Effector CD4-positive, alpha-beta T cell (primary cell): ENCODE measurements around the gene KIDINS220.

Source experiments
- DNase-seq: peaks from one replicate; pipeline ENCODE4 v3.0.0-alpha.2; 2020

KIDINS220 gene

DNA sequence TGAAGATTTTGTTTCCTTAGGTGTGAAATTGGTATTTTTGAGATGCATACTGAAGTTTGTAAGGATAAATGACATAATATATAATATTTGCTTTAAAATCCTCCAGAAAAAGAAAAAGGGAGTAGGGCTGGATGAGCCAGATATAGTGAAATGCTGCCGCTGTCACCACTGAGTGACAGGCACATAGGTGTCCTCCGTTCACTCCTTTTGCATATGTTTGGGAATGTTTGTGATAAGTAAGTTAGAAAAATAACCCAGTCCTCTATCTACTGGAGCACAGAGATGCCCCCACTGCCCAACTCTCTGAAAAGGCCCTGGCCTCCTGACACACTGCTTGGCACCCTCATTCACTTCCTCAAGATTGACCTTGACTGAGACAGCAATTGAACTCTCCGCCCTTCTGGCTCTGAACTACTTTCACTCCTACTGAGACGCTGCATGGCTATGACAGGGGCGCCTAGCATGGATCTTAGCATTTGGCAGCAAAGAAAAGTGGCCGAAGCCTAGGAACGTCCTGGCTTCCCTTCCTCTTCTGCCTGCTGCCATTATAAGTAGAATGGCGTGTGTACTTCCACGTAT, 145.5 kb downstream of the KIDINS220 start:
- DNase-seq, result no peak

- peak; percentile 75 for DNase-seq
Measured at GRCh38 chr2:8685697-8686358, 151.6 kb downstream of the KIDINS220 start.

DNA sequence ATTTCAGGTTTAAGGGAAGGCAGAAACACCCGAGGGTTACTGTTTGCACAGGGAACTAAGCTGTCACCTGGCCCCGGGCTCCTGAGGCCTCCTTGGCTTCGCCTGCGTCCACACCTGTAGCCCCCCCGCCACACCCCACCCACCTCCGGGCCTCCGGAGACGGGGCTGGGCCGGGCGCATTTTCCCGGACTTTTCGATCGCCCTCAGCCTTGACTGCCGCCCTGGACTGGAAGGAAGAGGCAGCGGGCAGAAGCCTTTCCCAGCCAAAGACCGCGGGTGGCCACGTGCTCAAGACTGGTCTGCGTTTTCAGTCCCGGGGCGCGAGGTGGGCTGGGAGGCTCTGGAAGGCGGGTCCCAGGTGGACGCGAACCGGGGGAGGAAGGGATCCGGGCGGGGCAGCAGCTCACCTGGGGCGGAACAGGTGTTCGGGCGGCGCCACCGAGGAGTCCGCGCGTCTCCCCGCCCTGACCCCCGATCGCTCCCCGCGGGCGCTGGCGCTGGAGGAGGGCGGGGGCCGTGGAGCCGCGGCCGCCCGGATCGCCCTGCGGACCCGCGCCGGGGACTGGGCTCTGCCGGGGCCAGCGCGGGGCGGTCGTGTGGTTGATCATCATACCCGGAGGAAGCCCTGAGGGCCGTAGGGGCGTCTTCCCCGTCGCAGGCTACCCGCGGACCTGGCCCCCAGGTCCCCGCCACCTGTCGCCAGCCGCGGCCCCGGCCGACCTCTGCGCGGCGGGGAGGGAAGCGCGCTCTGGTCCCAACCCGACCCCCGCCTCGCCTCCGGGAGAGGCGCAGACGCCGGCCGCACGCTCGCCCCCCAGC, 152.3 kb downstream of the KIDINS220 start:
- DNase-seq, result no peak

- DNase-seq, result peak; percentile 30
Measured at GRCh38 chr2:8684540-8684877, 152.9 kb downstream of the KIDINS220 start.

DNA sequence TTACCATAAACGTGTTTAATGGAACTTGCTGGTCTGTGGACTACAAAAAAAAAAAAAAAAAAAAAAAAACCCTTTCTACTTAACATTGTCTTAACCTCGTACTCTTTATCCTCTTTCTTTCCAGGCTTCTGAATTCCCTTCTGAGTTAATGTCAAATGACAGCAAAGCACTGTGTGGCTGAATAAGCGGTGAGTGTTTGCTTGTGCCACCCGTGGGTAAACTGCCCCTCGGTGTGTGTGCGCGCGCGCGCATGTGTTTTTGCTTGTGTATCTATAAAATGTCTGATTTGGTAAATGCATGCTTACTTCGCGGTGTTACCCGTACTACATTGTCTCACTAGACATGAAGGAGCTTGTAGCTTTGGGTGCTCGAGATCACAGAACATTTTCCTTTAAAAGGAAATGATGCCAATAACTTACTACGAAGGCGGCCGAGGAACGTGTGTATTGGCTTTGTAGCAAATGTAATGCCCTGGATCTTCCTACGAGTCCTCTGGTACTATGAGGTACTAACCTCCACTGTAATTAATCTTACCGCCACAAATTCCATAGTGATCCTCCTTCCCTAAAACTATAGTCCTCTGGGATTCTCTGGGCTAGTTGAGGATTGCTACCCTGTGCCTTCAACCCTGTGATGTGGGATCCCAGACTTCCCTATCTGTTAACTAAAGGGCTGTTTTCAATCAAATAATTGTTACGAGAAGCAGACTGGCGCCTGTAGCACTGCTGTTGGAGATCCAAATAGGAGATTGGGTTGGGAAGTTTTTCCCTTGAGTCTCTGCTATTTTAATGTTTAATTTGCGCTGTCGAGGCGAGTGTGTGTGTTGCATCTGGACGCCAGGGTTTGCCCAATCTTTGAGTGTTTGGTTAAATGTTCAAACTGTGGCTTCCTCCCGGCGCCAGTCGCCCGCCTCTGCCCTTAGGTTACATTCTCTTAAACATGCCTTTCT, 154.4 kb downstream of the KIDINS220 start:
- no peak for DNase-seq

DNA sequence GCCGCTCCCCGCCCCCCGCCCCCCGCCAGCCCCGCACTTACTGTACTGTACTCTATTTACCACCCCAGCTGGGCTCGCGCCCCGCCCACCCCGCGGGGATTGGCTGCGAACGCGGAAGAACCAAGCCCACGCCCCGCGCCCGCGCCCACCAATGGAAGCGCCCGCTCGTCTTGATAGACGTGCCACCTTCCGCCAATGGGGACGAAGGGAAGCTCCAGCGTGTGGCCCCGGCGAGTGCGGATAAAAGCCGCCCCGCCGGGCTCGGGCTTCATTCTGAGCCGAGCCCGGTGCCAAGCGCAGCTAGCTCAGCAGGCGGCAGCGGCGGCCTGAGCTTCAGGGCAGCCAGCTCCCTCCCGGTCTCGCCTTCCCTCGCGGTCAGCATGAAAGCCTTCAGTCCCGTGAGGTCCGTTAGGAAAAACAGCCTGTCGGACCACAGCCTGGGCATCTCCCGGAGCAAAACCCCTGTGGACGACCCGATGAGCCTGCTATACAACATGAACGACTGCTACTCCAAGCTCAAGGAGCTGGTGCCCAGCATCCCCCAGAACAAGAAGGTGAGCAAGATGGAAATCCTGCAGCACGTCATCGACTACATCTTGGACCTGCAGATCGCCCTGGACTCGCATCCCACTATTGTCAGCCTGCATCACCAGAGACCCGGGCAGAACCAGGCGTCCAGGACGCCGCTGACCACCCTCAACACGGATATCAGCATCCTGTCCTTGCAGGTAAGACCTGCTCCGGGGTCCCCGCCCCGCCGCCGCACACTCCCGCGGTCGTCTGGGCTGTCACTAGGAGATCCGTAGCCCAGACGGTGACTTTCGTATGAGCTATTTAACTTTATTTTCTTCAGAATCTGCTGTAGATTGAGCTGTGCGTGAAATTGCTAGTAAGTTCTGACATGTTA, 155.4 kb downstream of the KIDINS220 start, which contains the start of gene ID2:
Gene ID2, plus strand, starts transcription at position 271 of the 907 bp plus-strand sequence. Its CDS starts 110 bp downstream, at position 381.
- peak; percentile 95 for DNase-seq

GRCh38 chr2:8680822-8681760, 156.3 kb downstream of the KIDINS220 start:
- DNase-seq, result peak; percentile 54

DNA sequence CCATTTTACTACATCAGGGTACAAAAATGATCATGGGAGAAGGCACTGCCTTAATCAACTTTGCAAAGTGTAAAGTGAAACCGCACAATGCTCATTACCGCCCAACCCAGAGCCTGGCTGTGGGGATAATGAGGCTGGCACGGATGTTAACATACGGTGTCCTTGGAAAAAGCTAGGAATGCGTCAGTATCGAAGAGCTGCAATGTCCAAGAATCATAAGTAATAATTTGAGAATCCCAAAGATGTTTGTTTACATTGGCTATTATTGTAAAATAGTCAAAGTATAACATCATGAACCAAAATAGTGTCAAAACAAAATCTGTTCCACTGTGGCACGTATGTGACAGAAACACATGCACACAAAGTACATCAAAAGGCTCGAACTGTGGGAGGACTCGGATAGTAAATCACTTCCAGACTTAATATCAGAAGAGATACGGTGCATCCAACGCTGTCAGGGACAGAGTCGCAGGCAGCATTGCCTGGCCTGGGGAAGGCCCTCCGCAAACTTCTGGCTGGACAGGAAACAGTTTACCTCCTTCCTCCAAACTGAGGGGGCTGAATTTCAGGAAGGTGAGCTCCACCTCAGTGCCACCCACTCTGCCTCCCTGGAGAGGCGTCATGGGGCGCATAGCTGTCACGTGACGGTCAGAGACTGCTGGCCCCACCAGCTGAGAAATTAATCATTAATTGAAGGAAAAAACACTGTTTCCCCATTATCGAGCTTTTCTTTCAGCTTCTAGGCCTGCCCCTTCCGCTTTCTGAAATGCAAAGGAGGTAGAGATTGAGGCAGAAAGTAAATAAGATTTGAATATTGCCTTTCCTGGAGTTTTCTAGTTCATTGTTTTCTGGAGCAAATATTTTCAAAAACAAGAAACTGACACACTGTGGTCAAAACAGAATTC, 157.3 kb downstream of the KIDINS220 start:
- DNase-seq, result no peak

GRCh38 chr2:8679567-8679826, 157.9 kb downstream of the KIDINS220 start:
- no peak for DNase-seq
